CD4-positive, CD25-positive, alpha-beta regulatory T cell (primary cell): ENCODE results near the gene PDE12. TPM values are rescaled to one million over a fixed set of nuclear protein-coding genes. Genes with fewer than 3 reads are reported as not detected.

Experiments
- ATAC-seq, 2 donors: fragments of 150-1000 bp; cut with Tn5 transposase; one replicate each; pipeline ENCODE4 v1.10.0; 2021; ENCODE audit warnings: low read depth in 2 of 2, moderate number of reproducible peaks in 2 of 2, moderate library complexity in 1 of 2
- DNase-seq, 3 donors: peaks; one replicate each; pipeline versions ENCODE4 v3.0.0 to v3.0.0-alpha.2; 2012 to 2022; ENCODE audit warnings: mixed read lengths in 1 of 3
- H3K27ac ChIP-seq: one replicate; pipeline ENCODE4 v1.7.0; 2013; ENCODE audit warnings: mild to moderate bottlenecking, low read length; ENCODE audit not compliant: insufficient read depth, poor library complexity, severe bottlenecking
- H3K27me3 ChIP-seq: one replicate; pipeline ENCODE4 v1.7.0; 2013; ENCODE audit warnings: low read length; ENCODE audit not compliant: control insufficient read depth, insufficient read depth
- H3K36me3 ChIP-seq: one replicate; pipeline ENCODE4 v1.7.0; 2013; ENCODE audit warnings: mild to moderate bottlenecking, low read length, moderate library complexity; ENCODE audit not compliant: control insufficient read depth, insufficient read depth
- H3K4me1 ChIP-seq: 2 replicates; pipeline ENCODE4 v1.7.0; 2013; ENCODE audit warnings: mild to moderate bottlenecking, low read length; ENCODE audit not compliant: insufficient read depth, control insufficient read depth, poor library complexity, severe bottlenecking
- H3K4me3 ChIP-seq: one replicate; pipeline ENCODE4 v1.7.0; 2013; ENCODE audit warnings: low read depth, mild to moderate bottlenecking, low read length, moderate library complexity
- H3K9me3 ChIP-seq, 2 experiments: 1 replicate in 1 of 2; 2 replicates in 1 of 2; pipeline ENCODE4 v1.7.0; 2013; ENCODE audit warnings: low read length in 2 of 2, mild to moderate bottlenecking in 1 of 2, moderate library complexity in 1 of 2; ENCODE audit not compliant: control insufficient read depth in 2 of 2
- H3K27ac Mint-ChIP-seq, 3 donors: one replicate each; pipeline ENCODE4 v1.8.0; 2020 to 2022; ENCODE audit warnings: mild to moderate bottlenecking in 3 of 3, mixed read lengths in 3 of 3, moderate library complexity in 2 of 3
- H3K27me3 Mint-ChIP-seq: one replicate; pipeline ENCODE4 v1.8.0; 2022; ENCODE audit warnings: mild to moderate bottlenecking, mixed read lengths
- H3K36me3 Mint-ChIP-seq: one replicate; pipeline ENCODE4 v1.8.0; 2020; ENCODE audit warnings: mixed read lengths
- H3K4me1 Mint-ChIP-seq, 4 donors: one replicate each; pipeline ENCODE4 v1.8.0; 2020 to 2022; ENCODE audit warnings: mixed read lengths in 4 of 4, mild to moderate bottlenecking in 1 of 4
- H3K4me3 Mint-ChIP-seq, 4 donors: one replicate each; pipeline ENCODE4 v1.8.0; 2020 to 2022; ENCODE audit warnings: mild to moderate bottlenecking in 4 of 4, mixed read lengths in 4 of 4, moderate library complexity in 3 of 4
- H3K9me3 Mint-ChIP-seq, 7 donors: one replicate each; pipeline ENCODE4 v1.8.0; 2020 to 2022; ENCODE audit warnings: mixed read lengths in 7 of 7, mild to moderate bottlenecking in 3 of 7, moderate library complexity in 2 of 7
- polyA plus RNA-seq, 4 donors: library from polyadenylated mRNA; unstranded; fragments of 300-500 nt; fragmentation: Illumina TruSeq; gene quantifications; one replicate each; pipeline ENCODE4 v1.2.3, GENCODE V29; 2021
- total RNA-seq: library from RNA; stranded (reverse); gene quantifications from one replicate; pipeline ENCODE4 v1.2.3, GENCODE V29; 2022

PDE12 gene
- total and polyA plus RNA-seq, 5 donors from 2014 or later, result 16.0 to 33.2 (median 20.6) TPM

DNA sequence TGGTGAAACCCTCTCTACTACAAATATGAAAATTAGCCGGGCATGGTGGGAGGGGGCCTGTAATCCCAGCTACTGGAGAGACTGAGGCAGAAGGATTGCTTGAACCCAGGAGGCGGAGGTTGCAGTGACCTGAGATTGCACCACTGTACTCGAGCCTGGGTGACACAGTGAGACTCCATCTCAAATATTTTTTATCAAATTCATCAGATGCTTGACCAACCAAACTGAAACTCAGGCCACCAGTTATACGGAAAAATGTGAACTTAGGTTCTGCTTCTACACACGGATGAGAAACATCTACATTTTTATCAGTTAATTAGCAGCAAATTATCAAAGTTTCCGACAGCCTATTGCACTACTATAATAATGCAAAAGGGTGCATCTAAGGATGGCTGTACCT lies 36.2 kb downstream of the PDE12 start:
- ATAC-seq, result no peak

GRCh38 chr3:57594144-57594543 lies 38.1 kb downstream of the PDE12 start:
- H3K27ac Mint-ChIP-seq, result peak overlapping the region in 2 of 3 donors; percentile 22 to 58
- H3K27ac ChIP-seq, result no peak overlapping the region
- H3K36me3 Mint-ChIP-seq, result peaks cover 10% of the 10 kb centered on the region
- H3K4me3 Mint-ChIP-seq, result peak overlapping the region in 2 of 4 donors; percentile 94 to 95
- H3K9me3 ChIP-seq, result no peaks in the 10 kb centered on the region
- ATAC-seq (no peak), DNase-seq (no peak)
- H3K4me3 ChIP-seq, result peak overlapping the region; percentile 88
- H3K4me1 ChIP-seq, result peaks cover 37% of the 10 kb centered on the region
- peaks cover 29 to 69% (median 52%) of the 10 kb centered on the region in 4 donors for H3K4me1 Mint-ChIP-seq
- H3K9me3 Mint-ChIP-seq, result no peaks in the 10 kb centered on the region
- H3K27me3 ChIP-seq, result no peaks in the 10 kb centered on the region
- H3K36me3 ChIP-seq, result peaks cover 3% of the 10 kb centered on the region
- H3K27me3 Mint-ChIP-seq, result no peaks in the 10 kb centered on the region

More for the DNA sequence above, 36.2 kb downstream of the PDE12 start:
- Mint-ChIP-seq H3K9me3 (no peaks in the 10 kb centered on the region), H3K4me1 (peaks cover 22 to 59% (median 43%) of the 10 kb centered on the region in 4 donors), H3K4me3 (peak overlapping the region in 2 of 4 donors; percentile 51 to 67), H3K27ac (peak overlapping the region in 1 of 3 donors; percentile 47), H3K27me3 (no peaks in the 10 kb centered on the region), H3K36me3 (peaks cover 10% of the 10 kb centered on the region)
- Histone ChIP-seq H3K4me3 (no peak overlapping the region), H3K4me1 (peaks cover 22% of the 10 kb centered on the region), H3K27ac (no peak overlapping the region), H3K9me3 (no peaks in the 10 kb centered on the region), H3K27me3 (no peaks in the 10 kb centered on the region), H3K36me3 (peaks cover 3% of the 10 kb centered on the region)
- DNase-seq, result no peak

GRCh38 chr3:57594576-57594975 lies 38.5 kb downstream of the PDE12 start:
- Histone ChIP-seq H3K9me3 (no peaks in the 10 kb centered on the region), H3K4me1 (peaks cover 41% of the 10 kb centered on the region), H3K27me3 (no peaks in the 10 kb centered on the region), H3K4me3 (peak overlapping the region; percentile 88), H3K36me3 (peaks cover 3% of the 10 kb centered on the region), H3K27ac (no peak overlapping the region)
- Mint-ChIP-seq H3K9me3 (no peaks in the 10 kb centered on the region), H3K36me3 (peaks cover 10% of the 10 kb centered on the region), H3K4me3 (peak overlapping the region; percentile 94 to 97 (median 96)), H3K27ac (peak overlapping the region in 2 of 3 donors; percentile 38 to 58), H3K4me1 (peaks cover 33 to 73% (median 56%) of the 10 kb centered on the region in 4 donors), H3K27me3 (no peaks in the 10 kb centered on the region)
- DNase-seq (no peak), ATAC-seq (no peak)

- H3K27ac ChIP-seq, result peak overlapping the region; percentile 99
- Mint-ChIP-seq H3K4me3 (peak overlapping the region; percentile 94 to 97 (median 96)), H3K27me3 (no peaks in the 10 kb centered on the region), H3K36me3 (peaks cover 10% of the 10 kb centered on the region), H3K9me3 (no peaks in the 10 kb centered on the region), H3K27ac (peak overlapping the region; percentile 82 to 99 (median 99)), H3K4me1 (peaks cover 34 to 72% (median 51%) of the 10 kb centered on the region in 4 donors)
- DNase-seq (peak; percentile 41 to 73 (median 54)), ATAC-seq (no peak)
- no peaks in the 10 kb centered on the region for H3K9me3 ChIP-seq
- H3K4me3 ChIP-seq, result peak overlapping the region; percentile 88
- no peaks in the 10 kb centered on the region for H3K27me3 ChIP-seq
- peaks cover 2% of the 10 kb centered on the region for H3K36me3 ChIP-seq
- H3K4me1 ChIP-seq, result peaks cover 44% of the 10 kb centered on the region
These were observed 40.5 kb downstream of the PDE12 start for GRCh38 chr3:57596495-57597126.

- H3K4me1 Mint-ChIP-seq, result peaks cover 34 to 69% (median 50%) of the 10 kb centered on the region in 4 donors
These were observed 41.3 kb downstream of the PDE12 start, which contains the start of gene ARF4 for GRCh38 chr3:57597127-57597923. Gene ARF4, minus strand, starts transcription at chr3:57597344. Its CDS starts 204 bp downstream, at chr3:57597140.

GRCh38 chr3:57598765-57599360 lies 42.8 kb downstream of the PDE12 start:
- H3K9me3 ChIP-seq, result no peaks in the 10 kb centered on the region
- no peaks in the 10 kb centered on the region for H3K27me3 ChIP-seq
- H3K36me3 ChIP-seq, result no peaks in the 10 kb centered on the region
- peaks cover 28 to 57% (median 39%) of the 10 kb centered on the region in 4 donors for H3K4me1 Mint-ChIP-seq
- H3K36me3 Mint-ChIP-seq, result peaks cover 7% of the 10 kb centered on the region
- H3K27ac Mint-ChIP-seq, result peak overlapping the region; percentile 99
- peak overlapping the region; percentile 99 for H3K27ac ChIP-seq
- H3K4me3 ChIP-seq, result peak overlapping the region; percentile 92
- no peaks in the 10 kb centered on the region for H3K9me3 Mint-ChIP-seq
- ATAC-seq (no peak), DNase-seq (peak in 1 of 3 donors; percentile 18)
- H3K27me3 Mint-ChIP-seq, result no peaks in the 10 kb centered on the region
- peaks cover 44% of the 10 kb centered on the region for H3K4me1 ChIP-seq
- peak overlapping the region; percentile 94 to 97 (median 96) for H3K4me3 Mint-ChIP-seq

More at GRCh38 chr3:57597127-57597923, 41.3 kb downstream of the PDE12 start, which contains the start of gene ARF4:
- Histone ChIP-seq H3K9me3 (no peaks in the 10 kb centered on the region), H3K4me1 (peaks cover 44% of the 10 kb centered on the region), H3K27ac (peak within 1 kb of the TSS; percentile 99), H3K36me3 (no peaks in the 10 kb centered on the region), H3K27me3 (no peaks in the 10 kb centered on the region), H3K4me3 (peak within 1 kb of the TSS; percentile 92)
- Mint-ChIP-seq H3K27me3 (no peaks in the 10 kb centered on the region), H3K27ac (peak within 1 kb of the TSS; percentile 99), H3K36me3 (peaks cover 10% of the 10 kb centered on the region), H3K9me3 (no peaks in the 10 kb centered on the region), H3K4me3 (peak within 1 kb of the TSS; percentile 94 to 97 (median 96))
- peak; percentile 91 for ATAC-seq
- peak; percentile 99 to 100 (median 100) for DNase-seq

- ATAC-seq (no peak), DNase-seq (no peak)
- Histone ChIP-seq H3K4me3 (no peak overlapping the region), H3K9me3 (no peaks in the 10 kb centered on the region), H3K27me3 (no peaks in the 10 kb centered on the region), H3K36me3 (no peaks in the 10 kb centered on the region), H3K27ac (peak overlapping the region; percentile 99), H3K4me1 (peaks cover 35% of the 10 kb centered on the region)
- Mint-ChIP-seq H3K4me3 (no peak overlapping the region), H3K9me3 (no peaks in the 10 kb centered on the region), H3K27ac (peak overlapping the region in 2 of 3 donors; percentile 32 to 73), H3K4me1 (peaks cover 18 to 43% (median 30%) of the 10 kb centered on the region in 4 donors), H3K36me3 (peaks cover 6% of the 10 kb centered on the region), H3K27me3 (no peaks in the 10 kb centered on the region)
These were observed 44.1 kb downstream of the PDE12 start for GRCh38 chr3:57600195-57600594.
